ENCODE results near the gene ZC3H13.

- TF ChIP-seq POLR2A (IDR thresholded peaks at IDR 0.05; ENCODE audit: low read depth, low read length), result no peak
- TF ChIP-seq POLR2AphosphoS5 (IDR thresholded peaks at IDR 0.05; ENCODE audit: low read depth, low read length), result no peak
- TF ChIP-seq TAF1 (IDR thresholded peaks at IDR 0.05; ENCODE audit: borderline replicate concordance, low read depth, low read length), result no peak
These were observed 121.3 kb downstream of the ZC3H13 start for GRCh38 chr13:45931211-45931610.

All from GM12892 (cell line).